H1 (cell line): ENCODE measurements around the gene CLPTM1L. TPM values are rescaled to one million over a fixed set of nuclear protein-coding genes. Genes with fewer than 3 reads are reported as not detected.

ENCODE experiments used
- CTCF ChIA-PET: fragments of 300-600 bp; sonication (Branson Sonifier 250); formaldehyde crosslinking; loops from one replicate; lab custom pipeline; 2021; ENCODE audit not compliant: partially characterized antibody; lab: Charles Lee
- POLR2A ChIA-PET: fragments of 300-600 bp; sonication (Branson Sonifier 250); formaldehyde crosslinking; loops from one replicate; lab custom pipeline; 2021; ENCODE audit warnings: inconsistent platforms; ENCODE audit not compliant: partially characterized antibody; lab: Charles Lee
- DNase-seq, 2 experiments: peaks; one replicate each; pipeline versions ENCODE4 v3.0.0 to v3.0.0-alpha.2; 2010 to 2022; ENCODE audit warnings: low spot score in 2 of 2, low read depth in 1 of 2, mixed read lengths in 1 of 2
- FAIRE-seq: peaks from 2 replicates; lab custom pipeline; 2011; peaks lifted over from hg19 to GRCh38; lab: Jason Lieb, UNC
- H2AFZ ChIP-seq: 2 replicates; pipeline ENCODE4 v1.8.1; 2012; ENCODE audit warnings: low read length, inconsistent platforms
- H2AK5ac ChIP-seq: 2 replicates; pipeline ENCODE4 v1.6.1; 2013; ENCODE audit warnings: low read depth, low read length
- H2BK120ac ChIP-seq: replicated peaks from 2 replicates; pipeline ENCODE3; 2013; ENCODE audit warnings: low read depth, low read length, inconsistent platforms
- H2BK12ac ChIP-seq: 2 replicates; pipeline ENCODE4 v1.6.1; 2013; ENCODE audit warnings: low read depth, low read length
- H2BK15ac ChIP-seq: 2 replicates; pipeline ENCODE4 v1.6.1; 2013; ENCODE audit warnings: low read length
- H2BK20ac ChIP-seq: 2 replicates; pipeline ENCODE4 v1.6.1; 2013; ENCODE audit warnings: low read length
- H2BK5ac ChIP-seq: 2 replicates; pipeline ENCODE4 v1.6.1; 2013; ENCODE audit warnings: low read depth, low read length
- H3K14ac ChIP-seq: 2 replicates; pipeline ENCODE4 v1.6.1; 2013; ENCODE audit warnings: inconsistent platforms; ENCODE audit not compliant: insufficient read length
- H3K18ac ChIP-seq: 2 replicates; pipeline ENCODE4 v1.6.1; 2013; ENCODE audit warnings: low read length; ENCODE audit errors: extremely low read depth
- H3K23ac ChIP-seq: 2 replicates; pipeline ENCODE4 v1.6.1; 2013; ENCODE audit warnings: inconsistent platforms; ENCODE audit not compliant: insufficient read length
- H3K23me2 ChIP-seq: 2 replicates; pipeline ENCODE4 v1.6.1; 2013; ENCODE audit warnings: low read depth, low read length
- H3K27ac ChIP-seq: 2 replicates; pipeline ENCODE4 v1.6.1; 2011; ENCODE audit warnings: low read depth, low read length, inconsistent platforms
- H3K27me3 ChIP-seq, 4 experiments: replicated peaks in 1 of 4; 1 replicate in 1 of 4; 2 replicates in 3 of 4; pipeline versions ENCODE4 v1.6.1 to v1.8.1; 2011 to 2013; ENCODE audit warnings: low read length in 3 of 4, mild to moderate bottlenecking in 3 of 4, inconsistent platforms in 2 of 4, mixed read lengths in 2 of 4, moderate library complexity in 1 of 4; ENCODE audit not compliant: control insufficient read depth in 3 of 4, insufficient read depth in 3 of 4; ENCODE audit errors: extremely low read depth in 1 of 4
- H3K36me3 ChIP-seq, 4 experiments: 2 replicates each; pipeline versions ENCODE4 v1.6.1 to v1.8.1; 2011 to 2013; ENCODE audit warnings: mild to moderate bottlenecking in 4 of 4, low read length in 3 of 4, moderate library complexity in 2 of 4, control low read depth in 1 of 4, inconsistent platforms in 1 of 4; ENCODE audit not compliant: insufficient read depth in 4 of 4, control insufficient read depth in 2 of 4
- H3K4ac ChIP-seq: replicated peaks from 2 replicates; pipeline ENCODE3; 2013; ENCODE audit warnings: low read length, low read depth, mixed read lengths, inconsistent platforms; ENCODE audit not compliant: insufficient read length
- H3K4me1 ChIP-seq, 4 experiments: replicated peaks in 1 of 4; 1 replicate in 1 of 4; 2 replicates in 3 of 4; pipeline versions ENCODE4 v1.6.1 to v1.8.1; 2011 to 2013; ENCODE audit warnings: low read length in 3 of 4, inconsistent platforms in 2 of 4, mixed read lengths in 1 of 4; ENCODE audit not compliant: insufficient read depth in 4 of 4, control insufficient read depth in 3 of 4
- H3K4me2 ChIP-seq, 2 experiments: 2 replicates each; pipeline versions ENCODE4 v1.6.1 to v1.8.1; 2011 to 2013; ENCODE audit warnings: low read depth in 2 of 2, low read length in 2 of 2, control low read depth in 1 of 2, inconsistent platforms in 1 of 2, mild to moderate bottlenecking in 1 of 2; ENCODE audit not compliant: insufficient read depth in 1 of 2
- H3K4me3 ChIP-seq, 4 experiments: fragments of 200-600, 300-600 bp in 1 of 4; sonication (generic), shearing (Covaris generic), sonication (Bioruptor Twin) in 1 of 4; 2 replicates each; pipeline versions ENCODE4 v1.5.1 to v1.8.1; 2011 to 2016; ENCODE audit warnings: low read length in 4 of 4, low read depth in 3 of 4, control low read depth in 2 of 4, inconsistent platforms in 2 of 4, mild to moderate bottlenecking in 2 of 4, mixed read lengths in 1 of 4, moderate library complexity in 1 of 4; ENCODE audit not compliant: insufficient read depth in 2 of 4; ENCODE audit errors: extremely low read depth in 1 of 4
- H3K56ac ChIP-seq: replicated peaks from 2 replicates; pipeline ENCODE3; 2013; ENCODE audit warnings: low read depth, mild to moderate bottlenecking, mixed read lengths, low read length, inconsistent platforms; ENCODE audit not compliant: insufficient read length
- H3K79me1 ChIP-seq: 2 replicates; pipeline ENCODE4 v1.6.1; 2013; ENCODE audit warnings: low read depth, low read length, control low read depth
- H3K79me2 ChIP-seq, 2 experiments: 2 replicates each; pipeline versions ENCODE4 v1.6.1 to v1.8.1; 2012 to 2013; ENCODE audit warnings: low read length in 2 of 2, mild to moderate bottlenecking in 2 of 2, inconsistent platforms in 1 of 2; ENCODE audit not compliant: insufficient read depth in 2 of 2, control insufficient read depth in 1 of 2
- H3K9ac ChIP-seq, 4 experiments: replicated peaks in 1 of 4; 1 replicate in 1 of 4; 2 replicates in 3 of 4; pipeline versions ENCODE4 v1.6.1 to v1.8.1; 2011 to 2013; ENCODE audit warnings: low read depth in 3 of 4, low read length in 3 of 4, control low read depth in 2 of 4, mild to moderate bottlenecking in 2 of 4, moderate library complexity in 2 of 4, inconsistent platforms in 1 of 4; ENCODE audit errors: extremely low read depth in 1 of 4
- H3K9me3 ChIP-seq, 2 experiments: 2 replicates each; pipeline versions ENCODE4 v1.6.1 to v1.8.1; 2012 to 2013; ENCODE audit warnings: mild to moderate bottlenecking in 2 of 2, moderate library complexity in 2 of 2, control low read depth in 1 of 2, inconsistent platforms in 1 of 2, low read depth in 1 of 2, low read length in 1 of 2, mixed read lengths in 1 of 2; ENCODE audit not compliant: insufficient read depth in 2 of 2
- H4K20me1 ChIP-seq, 2 experiments: replicated peaks in 1 of 2; 2 replicates each; pipeline versions ENCODE3 to v1.8.1; 2011 to 2013; ENCODE audit warnings: inconsistent platforms in 2 of 2, low read length in 2 of 2, mild to moderate bottlenecking in 1 of 2; ENCODE audit not compliant: insufficient read depth in 2 of 2, control insufficient read depth in 1 of 2
- H4K5ac ChIP-seq: 2 replicates; pipeline ENCODE4 v1.6.1; 2013; ENCODE audit warnings: low read length, low read depth, mixed read lengths, inconsistent platforms; ENCODE audit not compliant: insufficient read length
- H4K8ac ChIP-seq: 2 replicates; pipeline ENCODE4 v1.8.0; 2013; ENCODE audit warnings: mild to moderate bottlenecking, moderate library complexity, low read length, inconsistent platforms; ENCODE audit not compliant: insufficient read depth; ENCODE audit errors: extremely low read depth
- H4K91ac ChIP-seq: replicated peaks from 2 replicates; pipeline ENCODE3; 2013; ENCODE audit warnings: low read length, mixed read lengths, inconsistent platforms; ENCODE audit not compliant: insufficient read length
- GABPA ChIP-seq: IDR thresholded peaks from 2 replicates; pipeline ENCODE4 v1.6.1; 2011; ENCODE audit warnings: mild to moderate bottlenecking, low read length, moderate library complexity, borderline replicate concordance; ENCODE audit not compliant: insufficient read depth
- HDAC2 ChIP-seq, 2 experiments: fragments of 300-600 bp in 1 of 2; sonication (generic) in 1 of 2; IDR thresholded peaks; 2 replicates each; pipeline ENCODE4 v1.6.1; 2011 to 2012; ENCODE audit warnings: low read depth in 2 of 2, low read length in 2 of 2, mild to moderate bottlenecking in 2 of 2, moderate library complexity in 2 of 2, borderline replicate concordance in 1 of 2, inconsistent platforms in 1 of 2
- KDM1A ChIP-seq: fragments of 200-600, 300-600 bp; sonication (generic); IDR thresholded peaks from 2 replicates; pipeline ENCODE4 v1.7.1; 2016; ENCODE audit warnings: mild to moderate bottlenecking, low read length, borderline replicate concordance
- SIX5 ChIP-seq: IDR thresholded peaks from 2 replicates; pipeline ENCODE4 v1.6.1; 2011; ENCODE audit warnings: mild to moderate bottlenecking, low read depth, low read length
- SP1 ChIP-seq: IDR thresholded peaks from 2 replicates; pipeline ENCODE4 v1.6.1; 2011; ENCODE audit warnings: low read depth, low read length
- TCF12 ChIP-seq: IDR thresholded peaks from 2 replicates; pipeline ENCODE4 v1.6.1; 2011; ENCODE audit warnings: low read depth, mild to moderate bottlenecking, low read length
- WGBS, 2 experiments: shearing (Covaris generic) in 1 of 2; methylation state at CpG; one replicate each; pipeline versions ENCODE4 v1.1.6 to v1.1.7; 2013 to 2015; ENCODE audit warnings: low lambda C conversion rate in 2 of 2, mixed read lengths in 2 of 2, inconsistent platforms in 1 of 2, low coverage in 1 of 2, missing lambda C conversion rate in 1 of 2; ENCODE audit not compliant: insufficient replicate concordance in 2 of 2, insufficient coverage in 1 of 2, insufficient read length in 1 of 2; ENCODE audit errors: extremely low coverage in 1 of 2, missing lambda C conversion rate in 1 of 2; 5-methylcytosine and 5-hydroxymethylcytosine counted together
- polyA plus RNA-seq, 7 experiments: library from polyadenylated mRNA; depleted of rRNA in 3 of 7; stranded (reverse) in 5 of 7; unstranded in 2 of 7; fragments of >200 nt in 5 of 7; fragments of 200-250 nt in 2 of 7; gene quantifications; 1 replicate in 5 of 7; 2 replicates in 1 of 7; 4 replicates in 1 of 7; pipeline versions ENCODE4 v1.2.1 to v1.2.3, GENCODE V29; 2011 to 2013; ENCODE audit warnings: missing spikeins in 2 of 7, mixed read lengths in 2 of 7
- total RNA-seq: library from RNA; stranded (reverse); fragmentation: NEBNext Ultra II Directional; extraction: Animal tissue kit (Norgen Biotek cat#: 25700); gene quantifications from 2 replicates; pipeline ENCODE4 v1.2.1, GENCODE V29; 2021
- TF ChIP-seq, protein P1 (sequence below): IDR thresholded peaks from 2 replicates; pipeline ENCODE4 v1.6.1; 2011; ENCODE audit warnings: low read length, improper control_type of control experiment

CLPTM1L gene
- total and polyA plus RNA-seq, 2 of the 8 experiments (the other 6 are each of a cell fraction or from before 2014, with no cell fraction given): 102 to 119 TPM

GRCh38 chr5:1381370-1382247 lies 36.7 kb upstream of the CLPTM1L start:
- Histone ChIP-seq H3K56ac (no peak overlapping the region), H2BK20ac (peak overlapping the region; percentile 66), H4K91ac (peak overlapping the region; percentile 60), H3K23me2 (peaks cover 10% of the 10 kb centered on the region; the same call in 1 of the 2 replicates), H3K4me3 (no peak overlapping the region), H3K36me3 (no peaks in the 10 kb centered on the region), H3K9ac (no peak overlapping the region), H2BK120ac (peak overlapping the region; percentile 26), H3K18ac (no peak overlapping the region), H2BK15ac (peak overlapping the region; percentile 75; the same call in 1 of the 2 replicates), H3K23ac (no peak overlapping the region), H2AK5ac (no peak overlapping the region; the same call in 1 of the 2 replicates), H3K27me3 (peaks cover 4 to 40% (median 34%) of the 10 kb centered on the region in 4 experiments), H3K4me1 (peaks cover 0 to 15% (median 9%) of the 10 kb centered on the region in 4 experiments; a peak in 6 of 7 replicates), H2AFZ (no peak overlapping the region), H2BK5ac (no peak overlapping the region), H4K8ac (no peak overlapping the region; the same call in 1 of the 2 replicates), H3K14ac (no peak overlapping the region), H4K5ac (no peak overlapping the region), H3K9me3 (peaks cover 5 to 10% of the 10 kb centered on the region in 2 experiments; a peak in 3 of 4 replicates), H3K79me1 (no peaks in the 10 kb centered on the region), H2BK12ac (no peak overlapping the region; the same call in 1 of the 2 replicates), H4K20me1 (peaks cover 0 to 5% of the 10 kb centered on the region in 2 experiments), H3K79me2 (no peaks in the 10 kb centered on the region), H3K4ac (no peak overlapping the region), H3K27ac (no peak overlapping the region), H3K4me2 (no peak overlapping the region)
- CTCF ChIA-PET: interaction anchor here (0.6 to 4.0 kb wide), 13 partner anchors 17 to 264 kb away, joined by 3 to 31 read pairs (median 7); no protein-coding TSS in a partner anchor
- POLR2A ChIA-PET: interaction anchor here (0.5 to 1.3 kb wide), 4 partner anchors 36 to 194 kb away, joined by 3 to 4 read pairs (median 3); partner anchors contain the start of gene CLPTM1L
- FAIRE-seq (no peak), DNase-seq (no peak)
- WGBS, 2 experiments: 87% methylated on average over 25 of the region's 25 CpGs; no CpG with 5 or more reads in 1 of the 2 experiments
- TF ChIP-seq SP1 (no peak), TCF12 (no peak), GABPA (no peak), HDAC2 (IDR thresholded peaks at IDR 0.05; ENCODE audit: borderline replicate concordance in 1 of 2, low read depth in 2 of 2, low read length in 2 of 2) (no peak), KDM1A (no peak), SIX5 (no peak)
- TF ChIP-seq, protein P1, sequence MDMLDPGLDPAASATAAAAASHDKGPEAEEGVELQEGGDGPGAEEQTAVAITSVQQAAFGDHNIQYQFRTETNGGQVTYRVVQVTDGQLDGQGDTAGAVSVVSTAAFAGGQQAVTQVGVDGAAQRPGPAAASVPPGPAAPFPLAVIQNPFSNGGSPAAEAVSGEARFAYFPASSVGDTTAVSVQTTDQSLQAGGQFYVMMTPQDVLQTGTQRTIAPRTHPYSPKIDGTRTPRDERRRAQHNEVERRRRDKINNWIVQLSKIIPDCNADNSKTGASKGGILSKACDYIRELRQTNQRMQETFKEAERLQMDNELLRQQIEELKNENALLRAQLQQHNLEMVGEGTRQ: no peak
- TF ChIP-seq, all 59 proteins: peak for 0
